Measurements from ENCODE around the gene PLCB3. TPM values are rescaled to one million over a fixed set of nuclear protein-coding genes. Genes with fewer than 3 reads are reported as not detected.

Gene PLCB3
- total RNA-seq, 2 donors from 2014 or later, result 86.9 to 108 TPM

GRCh38 chr11:64234647-64235379 lies 16.5 kb upstream of the PLCB3 start:
- peak overlapping the region; percentile 68 for H3K4me3 ChIP-seq
- peak overlapping the region; percentile 74 to 77 for H3K9ac ChIP-seq (ENCODE audit: low read depth in 2 of 2, low read length in 2 of 2)
- H3K36me3 ChIP-seq, result no peaks in the 10 kb centered on the region
- H3K27ac ChIP-seq, result peak overlapping the region; percentile 62
- H3K27me3 ChIP-seq, result no peaks in the 10 kb centered on the region
- peaks cover 16% of the 10 kb centered on the region for H3K4me1 ChIP-seq
- TF ChIP-seq CTCF (IDR thresholded peaks at IDR 0.05), result no peak
- DNase-seq, result peak; percentile 78
- intact Hi-C loops (cut with DNase I), result no loop called here
- no peaks in the 10 kb centered on the region for H3K9me3 ChIP-seq

GRCh38 chr11:64235437-64236161 lies 15.7 kb upstream of the PLCB3 start:
- Histone ChIP-seq H3K9me3 (no peaks in the 10 kb centered on the region), H3K27me3 (no peaks in the 10 kb centered on the region), H3K36me3 (no peaks in the 10 kb centered on the region), H3K4me1 (peaks cover 22% of the 10 kb centered on the region), H3K4me3 (peak overlapping the region; percentile 68), H3K9ac (ENCODE audit: low read depth in 2 of 2, low read length in 2 of 2) (peak overlapping the region; percentile 74 to 77), H3K27ac (peak overlapping the region; percentile 62)
- intact Hi-C loops (cut with DNase I), result no loop called here
- no peak for DNase-seq
- no peak for TF ChIP-seq CTCF (IDR thresholded peaks at IDR 0.05)

- H3K9me3 ChIP-seq, result no peaks in the 10 kb centered on the region
- no peak overlapping the region for H3K4me3 ChIP-seq
- peaks cover 23% of the 10 kb centered on the region for H3K4me1 ChIP-seq
- H3K9ac ChIP-seq (ENCODE audit: low read depth in 2 of 2, low read length in 2 of 2), result peak overlapping the region; percentile 8 to 91
- peak; percentile 95 for DNase-seq
- H3K36me3 ChIP-seq, result no peaks in the 10 kb centered on the region
- intact Hi-C loops (cut with DNase I), result no loop called here
- no peak for TF ChIP-seq CTCF (IDR thresholded peaks at IDR 0.05)
- peak overlapping the region; percentile 77 for H3K27ac ChIP-seq
- no peaks in the 10 kb centered on the region for H3K27me3 ChIP-seq
These were observed 13.8 kb upstream of the PLCB3 start for GRCh38 chr11:64237484-64237951.

- TF ChIP-seq CTCF (IDR thresholded peaks at IDR 0.05), result no peak
- peak overlapping the region; percentile 8 to 91 for H3K9ac ChIP-seq (ENCODE audit: low read depth in 2 of 2, low read length in 2 of 2)
- intact Hi-C loops (cut with DNase I), result no loop called here
- H3K27ac ChIP-seq, result peak overlapping the region; percentile 77
- peaks cover 26% of the 10 kb centered on the region for H3K4me1 ChIP-seq
- H3K36me3 ChIP-seq, result no peaks in the 10 kb centered on the region
- no peaks in the 10 kb centered on the region for H3K27me3 ChIP-seq
- no peak overlapping the region for H3K4me3 ChIP-seq
- DNase-seq, result no peak
- no peaks in the 10 kb centered on the region for H3K9me3 ChIP-seq
These were observed 13.3 kb upstream of the PLCB3 start for GRCh38 chr11:64238076-64238475.

GRCh38 chr11:64238999-64239398 lies 12.3 kb upstream of the PLCB3 start:
- Histone ChIP-seq H3K27ac (peak overlapping the region; percentile 98), H3K9me3 (no peaks in the 10 kb centered on the region), H3K27me3 (no peaks in the 10 kb centered on the region), H3K9ac (ENCODE audit: low read depth in 2 of 2, low read length in 2 of 2) (peak overlapping the region in 1 of 2 donors; percentile 91), H3K4me3 (no peak overlapping the region), H3K4me1 (peaks cover 26% of the 10 kb centered on the region), H3K36me3 (no peaks in the 10 kb centered on the region)
- intact Hi-C loops (cut with DNase I), result no loop called here
- DNase-seq, result no peak
- TF ChIP-seq CTCF (IDR thresholded peaks at IDR 0.05), result no peak
